H1 (cell line): ENCODE data around the gene THADA.

Experiments used
- BACH1 ChIP-seq: IDR thresholded peaks from 2 replicates; pipeline ENCODE4 v1.6.1; 2012; ENCODE audit warnings: low read length, improper control_type of control experiment
- EZH2 ChIP-seq: fragments of 200-600 bp; sonication (generic); IDR thresholded peaks from 2 replicates; pipeline ENCODE4 v1.7.1; 2012; ENCODE audit warnings: low read depth, mild to moderate bottlenecking, moderate library complexity, low read length, inconsistent platforms; ENCODE audit not compliant: severe bottlenecking
- POLR2AphosphoS5 ChIP-seq: IDR thresholded peaks from 2 replicates; pipeline ENCODE4 v1.6.1; 2011; ENCODE audit warnings: low read depth, low read length
- SIN3A ChIP-seq, 2 experiments: IDR thresholded peaks in 1 of 2; conservative IDR thresholded peaks in 1 of 2; 2 replicates each; pipeline ENCODE4 v1.6.1; 2011 to 2012; ENCODE audit warnings: low read length in 2 of 2, improper control_type of control experiment in 1 of 2, low read depth in 1 of 2, mild to moderate bottlenecking in 1 of 2
- TAF1 ChIP-seq: IDR thresholded peaks from 2 replicates; pipeline ENCODE4 v1.6.1; 2011; ENCODE audit warnings: mild to moderate bottlenecking, low read depth, low read length
- TBP ChIP-seq: IDR thresholded peaks from 2 replicates; pipeline ENCODE4 v1.6.1; 2011; ENCODE audit warnings: low read depth, low read length, improper control_type of control experiment
- TCF12 ChIP-seq: IDR thresholded peaks from 2 replicates; pipeline ENCODE4 v1.6.1; 2011; ENCODE audit warnings: low read depth, mild to moderate bottlenecking, low read length
- ZNF274 ChIP-seq: IDR thresholded peaks from 2 replicates; pipeline ENCODE4 v1.7.0; 2012; ENCODE audit warnings: low read length, borderline replicate concordance; ENCODE audit errors: extremely low read depth
- TF ChIP-seq, protein P1 (sequence below): IDR thresholded peaks from 2 replicates; pipeline ENCODE4 v1.6.1; 2011; ENCODE audit warnings: low read depth, mild to moderate bottlenecking, low read length; ENCODE audit not compliant: insufficient read depth
- TF ChIP-seq, protein P2 (sequence below), 3 experiments: IDR thresholded peaks; 1 replicate in 2 of 3; 2 replicates in 1 of 3; pipeline versions ENCODE4 v1.5.1 to v1.6.1; 2011; ENCODE audit warnings: low read length in 3 of 3, mild to moderate bottlenecking in 3 of 3, inconsistent platforms in 2 of 3, low read depth in 1 of 3, moderate library complexity in 1 of 3; ENCODE audit not compliant: insufficient read depth in 1 of 3; ENCODE audit errors: control extremely low read depth in 1 of 3
- TF ChIP-seq, protein P3 (sequence below): IDR thresholded peaks from 2 replicates; pipeline ENCODE4 v1.6.1; 2012; ENCODE audit warnings: low read length, inconsistent platforms

DNA sequence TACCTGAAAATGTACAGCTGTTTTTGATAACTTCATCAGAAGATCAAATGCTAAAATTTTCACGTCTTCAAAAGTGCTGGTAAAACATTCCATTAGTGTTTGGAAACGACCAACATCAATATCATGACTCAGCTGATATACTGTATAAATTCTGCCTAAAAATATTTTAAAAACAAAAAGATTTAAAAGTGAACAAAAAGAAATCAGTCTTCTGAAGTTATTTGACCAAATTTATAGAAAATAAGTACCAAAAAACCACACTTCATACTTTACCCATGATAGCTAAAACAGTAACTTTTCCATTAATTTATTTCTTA lies 35.6 kb downstream of the THADA start:
- TF ChIP-seq, protein P1, sequence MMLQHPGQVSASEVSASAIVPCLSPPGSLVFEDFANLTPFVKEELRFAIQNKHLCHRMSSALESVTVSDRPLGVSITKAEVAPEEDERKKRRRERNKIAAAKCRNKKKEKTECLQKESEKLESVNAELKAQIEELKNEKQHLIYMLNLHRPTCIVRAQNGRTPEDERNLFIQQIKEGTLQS = no peak
- TF ChIP-seq TBP (no peak), EZH2 (no peak), POLR2AphosphoS5 (no peak), TCF12 (no peak), ZNF274 (no peak), BACH1 (no peak), TAF1 (no peak), SIN3A (conservative IDR thresholded peaks at IDR 0.05 in 1 of 2, IDR thresholded peaks at IDR 0.05 in 1 of 2; ENCODE audit: low read depth in 1 of 2, low read length in 2 of 2) (no peak)
- TF ChIP-seq, protein P2, sequence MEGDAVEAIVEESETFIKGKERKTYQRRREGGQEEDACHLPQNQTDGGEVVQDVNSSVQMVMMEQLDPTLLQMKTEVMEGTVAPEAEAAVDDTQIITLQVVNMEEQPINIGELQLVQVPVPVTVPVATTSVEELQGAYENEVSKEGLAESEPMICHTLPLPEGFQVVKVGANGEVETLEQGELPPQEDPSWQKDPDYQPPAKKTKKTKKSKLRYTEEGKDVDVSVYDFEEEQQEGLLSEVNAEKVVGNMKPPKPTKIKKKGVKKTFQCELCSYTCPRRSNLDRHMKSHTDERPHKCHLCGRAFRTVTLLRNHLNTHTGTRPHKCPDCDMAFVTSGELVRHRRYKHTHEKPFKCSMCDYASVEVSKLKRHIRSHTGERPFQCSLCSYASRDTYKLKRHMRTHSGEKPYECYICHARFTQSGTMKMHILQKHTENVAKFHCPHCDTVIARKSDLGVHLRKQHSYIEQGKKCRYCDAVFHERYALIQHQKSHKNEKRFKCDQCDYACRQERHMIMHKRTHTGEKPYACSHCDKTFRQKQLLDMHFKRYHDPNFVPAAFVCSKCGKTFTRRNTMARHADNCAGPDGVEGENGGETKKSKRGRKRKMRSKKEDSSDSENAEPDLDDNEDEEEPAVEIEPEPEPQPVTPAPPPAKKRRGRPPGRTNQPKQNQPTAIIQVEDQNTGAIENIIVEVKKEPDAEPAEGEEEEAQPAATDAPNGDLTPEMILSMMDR (IDR thresholded peaks at IDR 0.05; ENCODE audit: control extremely low read depth in 1 of 3, insufficient read depth in 1 of 3, low read depth in 1 of 3, low read length in 3 of 3) = no peak
- TF ChIP-seq, protein P3, sequence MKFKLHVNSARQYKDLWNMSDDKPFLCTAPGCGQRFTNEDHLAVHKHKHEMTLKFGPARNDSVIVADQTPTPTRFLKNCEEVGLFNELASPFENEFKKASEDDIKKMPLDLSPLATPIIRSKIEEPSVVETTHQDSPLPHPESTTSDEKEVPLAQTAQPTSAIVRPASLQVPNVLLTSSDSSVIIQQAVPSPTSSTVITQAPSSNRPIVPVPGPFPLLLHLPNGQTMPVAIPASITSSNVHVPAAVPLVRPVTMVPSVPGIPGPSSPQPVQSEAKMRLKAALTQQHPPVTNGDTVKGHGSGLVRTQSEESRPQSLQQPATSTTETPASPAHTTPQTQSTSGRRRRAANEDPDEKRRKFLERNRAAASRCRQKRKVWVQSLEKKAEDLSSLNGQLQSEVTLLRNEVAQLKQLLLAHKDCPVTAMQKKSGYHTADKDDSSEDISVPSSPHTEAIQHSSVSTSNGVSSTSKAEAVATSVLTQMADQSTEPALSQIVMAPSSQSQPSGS = no peak
